Mammary epithelial cell (primary cell): Measurements from ENCODE around the gene CABLES1.

Source experiments
- EZH2 ChIP-seq: IDR thresholded peaks from 2 replicates; pipeline ENCODE4 v1.6.1; 2012; ENCODE audit warnings: low read length, inconsistent platforms, borderline replicate concordance
- TF ChIP-seq, protein P1 (sequence below), 2 donors: IDR thresholded peaks in 1 of 2; conservative IDR thresholded peaks in 1 of 2; 2 replicates each; pipeline ENCODE4 v1.5.1; 2011 to 2012; ENCODE audit warnings: inconsistent platforms in 2 of 2, low read length in 2 of 2, mild to moderate bottlenecking in 2 of 2, control low read depth in 1 of 2, low read depth in 1 of 2; ENCODE audit not compliant: insufficient read depth in 1 of 2; ENCODE audit errors: extremely low read depth in 1 of 2

DNA sequence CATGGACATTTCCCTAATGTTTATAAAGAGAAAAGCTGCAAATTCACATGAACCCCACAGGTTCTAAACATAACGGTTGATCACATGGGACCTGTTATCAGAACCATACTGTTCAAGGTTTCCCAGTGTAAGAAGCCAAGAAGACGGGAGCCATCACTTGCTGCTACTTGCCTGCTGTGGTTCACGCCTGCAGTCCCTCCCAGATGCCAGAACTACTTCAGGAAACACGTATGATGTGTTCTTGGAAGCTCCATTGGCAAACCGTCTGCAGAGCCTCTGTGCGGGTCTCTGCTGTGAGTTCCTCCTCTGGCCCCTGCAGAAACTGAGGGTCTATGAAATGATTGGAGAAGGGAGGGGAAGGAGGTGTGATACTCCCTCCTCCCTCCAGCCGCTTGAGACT is 75.2 kb downstream of the CABLES1 start:
- TF ChIP-seq, protein P1, sequence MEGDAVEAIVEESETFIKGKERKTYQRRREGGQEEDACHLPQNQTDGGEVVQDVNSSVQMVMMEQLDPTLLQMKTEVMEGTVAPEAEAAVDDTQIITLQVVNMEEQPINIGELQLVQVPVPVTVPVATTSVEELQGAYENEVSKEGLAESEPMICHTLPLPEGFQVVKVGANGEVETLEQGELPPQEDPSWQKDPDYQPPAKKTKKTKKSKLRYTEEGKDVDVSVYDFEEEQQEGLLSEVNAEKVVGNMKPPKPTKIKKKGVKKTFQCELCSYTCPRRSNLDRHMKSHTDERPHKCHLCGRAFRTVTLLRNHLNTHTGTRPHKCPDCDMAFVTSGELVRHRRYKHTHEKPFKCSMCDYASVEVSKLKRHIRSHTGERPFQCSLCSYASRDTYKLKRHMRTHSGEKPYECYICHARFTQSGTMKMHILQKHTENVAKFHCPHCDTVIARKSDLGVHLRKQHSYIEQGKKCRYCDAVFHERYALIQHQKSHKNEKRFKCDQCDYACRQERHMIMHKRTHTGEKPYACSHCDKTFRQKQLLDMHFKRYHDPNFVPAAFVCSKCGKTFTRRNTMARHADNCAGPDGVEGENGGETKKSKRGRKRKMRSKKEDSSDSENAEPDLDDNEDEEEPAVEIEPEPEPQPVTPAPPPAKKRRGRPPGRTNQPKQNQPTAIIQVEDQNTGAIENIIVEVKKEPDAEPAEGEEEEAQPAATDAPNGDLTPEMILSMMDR (conservative IDR thresholded peaks at IDR 0.05 in 1 of 2, IDR thresholded peaks at IDR 0.05 in 1 of 2; ENCODE audit: extremely low read depth in 1 of 2, insufficient read depth in 1 of 2, low read depth in 1 of 2, low read length in 2 of 2): no peak
- TF ChIP-seq EZH2: no peak
